HG03066 (cell line): ENCODE measurements around the gene APBA1.
"Not testable (repeated sequence)": the region's sequence is repeated elsewhere in the genome, so short reads cannot be mapped to it uniquely, and the experiment has no call there.

Experiments
- ATAC-seq: cut with Tn5 transposase; IDR thresholded peaks from one replicate; pipeline ENCODE4 v1.9.1; 2021; ENCODE audit warnings: low read depth; ENCODE audit not compliant: unreplicated experiment

Gene APBA1

GRCh38 chr9:69454321-69454720, 217.8 kb downstream of the APBA1 start:
- ATAC-seq: no peak

DNA sequence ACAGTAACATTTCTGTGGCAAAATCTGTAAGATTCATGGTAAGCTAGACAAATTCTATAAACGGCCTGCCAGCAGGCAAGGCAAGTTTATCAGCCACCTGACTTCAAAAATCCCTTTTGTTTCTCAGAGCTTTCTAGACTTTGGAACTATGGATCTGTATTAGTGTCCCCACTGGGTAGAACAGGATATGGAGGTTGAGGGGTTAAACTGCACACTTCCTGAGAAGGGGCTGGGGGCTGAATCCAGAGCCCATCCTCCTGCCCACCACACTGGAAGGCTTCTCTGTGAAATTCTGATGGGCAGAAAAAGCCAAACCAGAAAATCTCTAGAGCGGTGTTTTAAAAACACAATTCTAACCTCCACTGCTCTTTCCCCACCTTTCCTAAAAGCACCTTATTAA, 218.4 kb downstream of the APBA1 start:
- no peak for ATAC-seq

GRCh38 chr9:69452110-69452782, 219.9 kb downstream of the APBA1 start:
- ATAC-seq: no peak

GRCh38 chr9:69446496-69446895, 225.7 kb downstream of the APBA1 start:
- ATAC-seq: no peak

DNA sequence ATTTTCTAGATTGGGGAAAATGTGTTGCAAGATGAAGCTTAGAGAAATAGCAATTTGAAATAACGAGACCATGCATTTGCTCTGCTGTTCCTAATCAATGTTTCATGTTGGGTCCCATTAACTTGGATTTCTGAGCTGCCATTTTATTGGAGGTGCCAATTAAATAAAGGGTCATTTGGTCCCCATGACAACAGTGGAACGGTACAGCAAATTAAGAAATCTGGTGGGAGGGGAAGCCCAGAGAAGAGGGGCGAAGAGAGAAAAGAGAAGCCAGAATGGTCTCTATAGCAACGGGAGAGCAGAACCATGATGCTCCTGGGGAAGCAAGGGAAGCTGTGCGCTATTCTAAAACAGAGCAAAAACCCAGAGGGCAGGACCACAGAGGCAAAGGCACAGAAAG, 226.9 kb downstream of the APBA1 start:
- ATAC-seq: no peak

- ATAC-seq: no peak
These were observed 227.4 kb downstream of the APBA1 start for GRCh38 chr9:69444791-69445190.

DNA sequence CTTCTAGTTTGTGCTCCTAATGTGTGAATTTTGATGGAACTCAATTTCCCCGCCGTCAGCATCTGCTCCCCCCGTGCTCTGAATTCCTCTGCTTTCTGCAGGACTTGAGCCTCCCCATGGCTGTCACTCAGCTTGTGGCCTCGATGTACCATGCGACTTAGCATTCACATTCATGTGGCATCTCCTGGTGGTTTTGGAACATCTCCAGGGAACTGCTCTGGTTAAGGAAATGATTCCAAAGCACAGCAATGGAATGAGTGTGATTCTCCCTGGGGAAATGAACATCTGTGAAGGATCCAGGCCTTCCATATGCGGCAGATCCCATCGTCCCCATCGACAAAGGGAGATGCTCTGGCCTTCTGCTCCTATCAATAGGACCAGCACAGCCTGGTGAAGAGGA, 228.2 kb downstream of the APBA1 start:
- ATAC-seq: no peak

- no peak for ATAC-seq
These were observed 229.0 kb downstream of the APBA1 start for GRCh38 chr9:69443178-69443577.

DNA sequence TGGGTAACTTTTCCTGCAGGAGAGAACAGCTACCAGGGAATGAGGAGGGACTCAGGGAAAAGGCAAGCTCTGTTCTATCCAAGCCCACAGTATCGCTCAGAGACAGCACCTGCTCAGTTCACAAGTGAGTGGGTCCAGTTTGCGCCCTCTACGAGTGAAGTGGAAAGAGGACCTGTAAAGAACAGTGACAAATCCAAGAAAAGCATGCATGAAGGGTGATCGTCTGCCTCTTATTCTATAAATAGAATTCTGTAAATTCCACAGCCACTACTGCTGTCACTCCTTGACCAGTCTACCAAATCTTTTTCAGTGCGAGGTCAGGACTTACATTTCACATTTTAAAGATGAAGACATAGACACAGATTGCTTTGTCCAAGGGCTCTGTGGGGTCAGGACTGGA, 229.7 kb downstream of the APBA1 start:
- ATAC-seq: no peak

DNA sequence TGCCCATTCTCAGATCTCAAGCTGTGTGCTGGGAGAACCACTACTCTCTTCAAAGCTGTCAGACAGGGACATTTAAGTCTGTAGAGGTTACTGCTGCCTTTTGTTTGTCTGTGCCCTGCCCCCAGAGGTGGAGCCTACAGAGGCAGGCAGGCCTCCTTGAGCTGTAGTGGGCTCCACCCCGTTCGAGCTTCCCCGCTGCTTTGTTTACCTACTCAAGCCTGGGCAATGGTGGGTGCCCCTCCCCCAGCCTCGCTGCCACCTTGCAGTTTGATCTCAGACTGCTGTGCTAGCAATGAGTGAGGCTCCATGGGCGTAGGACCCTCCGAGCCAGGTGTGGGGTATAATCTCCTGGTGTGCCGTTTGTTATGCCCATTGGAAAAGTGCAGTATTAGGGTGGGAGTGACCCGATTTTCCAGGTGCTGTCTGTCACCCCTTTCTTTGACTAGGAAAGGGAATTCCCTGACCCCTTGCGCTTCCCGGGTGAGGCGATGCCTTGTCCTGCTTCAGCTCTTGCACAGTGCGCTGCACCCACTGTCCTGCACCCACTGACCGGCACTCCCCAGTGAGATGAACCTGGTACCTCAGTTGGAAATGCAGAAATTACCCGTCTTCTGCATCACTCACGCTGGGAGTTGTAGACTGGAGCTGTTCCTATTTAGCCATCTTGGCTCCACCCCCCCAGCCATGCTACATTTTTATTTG, 231.8 kb downstream of the APBA1 start:
- ATAC-seq: not testable (repeated sequence)

DNA sequence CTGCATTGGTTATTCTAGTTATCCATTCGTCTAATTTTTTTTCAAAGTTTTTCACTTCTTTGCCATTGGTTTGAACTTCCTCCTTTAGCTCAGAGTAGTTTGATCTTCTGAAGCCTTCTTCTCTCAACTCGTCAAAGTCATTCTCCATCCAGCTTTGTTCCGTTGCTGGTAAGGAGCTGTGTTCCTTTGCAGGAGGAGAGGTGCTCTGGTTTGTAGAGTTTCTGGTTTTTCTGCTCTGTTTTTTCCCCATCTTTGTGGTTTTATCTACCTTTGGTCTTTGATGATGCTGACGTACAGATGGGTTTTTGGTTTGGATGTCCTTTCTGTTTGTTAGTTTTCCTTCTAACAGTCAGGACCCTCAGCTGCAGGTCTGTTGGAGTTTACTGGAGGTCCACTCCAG, 232.5 kb downstream of the APBA1 start:
- not testable (repeated sequence) for ATAC-seq

DNA sequence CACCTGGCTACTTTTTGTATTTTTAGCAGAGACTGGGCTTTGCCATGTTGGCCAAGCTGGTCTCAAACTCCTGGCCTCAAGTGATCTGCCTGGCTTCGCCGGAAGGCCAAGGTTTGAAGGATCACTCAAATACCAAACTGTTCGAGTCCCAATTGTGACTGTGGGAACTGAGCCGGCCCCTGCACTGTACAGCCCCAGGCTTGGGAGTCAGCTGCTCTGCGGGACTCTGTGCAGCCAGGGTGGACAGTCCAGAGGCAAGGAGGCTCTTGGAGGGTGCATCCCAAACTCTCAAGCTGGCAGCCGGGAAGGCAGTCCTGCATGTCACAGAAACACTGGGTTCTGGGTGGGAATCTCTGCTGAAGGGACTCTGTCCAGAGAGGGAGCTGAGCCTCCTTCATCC, 238.2 kb downstream of the APBA1 start:
- no peak for ATAC-seq

DNA sequence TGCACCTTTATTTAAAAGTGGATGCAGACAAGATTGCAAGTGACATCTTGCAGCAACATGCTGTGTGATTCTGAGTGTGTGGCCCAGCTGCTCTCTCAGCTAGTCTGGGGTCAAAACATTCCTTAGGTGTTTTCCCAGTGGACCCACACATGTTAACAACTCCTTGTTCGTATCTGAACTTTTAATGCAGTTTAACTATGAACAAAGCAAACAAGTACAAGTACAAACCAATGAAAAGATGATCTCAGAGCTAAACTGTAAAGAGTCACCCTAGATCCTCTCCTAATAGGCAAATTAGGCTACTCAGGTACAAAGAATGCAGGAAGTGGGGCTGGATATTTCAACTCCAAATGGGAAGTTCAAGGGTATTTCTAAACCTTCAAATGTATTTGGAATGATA, 238.8 kb downstream of the APBA1 start:
- ATAC-seq: no peak

- no peak for ATAC-seq
These were observed 239.5 kb downstream of the APBA1 start for GRCh38 chr9:69432623-69433022.

GRCh38 chr9:69431777-69432176, 240.4 kb downstream of the APBA1 start:
- no peak for ATAC-seq

GRCh38 chr9:69431203-69431602, 241.0 kb downstream of the APBA1 start:
- no peak for ATAC-seq

DNA sequence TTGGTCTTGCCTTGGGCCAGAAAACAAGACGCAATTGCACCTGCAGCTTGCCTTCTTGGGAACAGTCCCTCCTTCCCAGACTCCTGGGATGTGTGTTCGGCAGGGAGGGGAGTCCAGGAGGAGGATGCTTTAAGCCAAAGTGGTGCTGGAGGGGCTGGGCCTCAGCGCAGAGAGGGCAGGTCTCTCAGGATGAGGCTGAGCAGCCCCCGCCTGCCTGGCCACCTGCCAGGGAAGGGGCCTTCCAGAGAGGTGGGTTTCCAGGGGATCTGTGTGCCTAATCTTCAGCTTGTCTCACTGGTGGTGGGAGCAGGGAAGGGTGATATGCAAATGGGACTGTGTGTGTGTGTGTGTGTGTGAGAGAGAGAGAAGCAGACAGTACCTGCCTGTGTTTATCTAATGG, 242.0 kb downstream of the APBA1 start:
- no peak for ATAC-seq

- ATAC-seq: no peak
These were observed 242.9 kb downstream of the APBA1 start for GRCh38 chr9:69429281-69429680.

- ATAC-seq: no peak
These were observed 244.0 kb downstream of the APBA1 start for GRCh38 chr9:69428017-69428785.

DNA sequence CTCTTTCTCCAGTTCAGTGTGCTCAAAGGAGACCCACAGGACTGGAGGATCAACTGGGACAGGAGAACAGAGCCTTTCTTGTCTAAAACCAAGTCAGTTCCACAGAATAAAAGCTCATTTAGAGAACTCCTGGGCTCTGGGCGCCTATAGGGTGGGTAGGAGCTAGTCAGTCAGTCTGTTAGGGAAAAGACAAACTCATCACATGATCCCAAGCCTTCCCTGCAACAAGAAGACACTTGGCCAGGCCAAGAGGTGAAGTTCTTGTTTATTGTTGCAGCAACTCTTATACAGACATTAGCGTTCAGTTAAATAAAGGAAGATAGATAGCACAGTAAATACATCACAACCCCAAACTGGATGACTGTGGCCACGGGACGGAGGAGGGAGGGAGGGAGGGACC, 244.9 kb downstream of the APBA1 start:
- ATAC-seq: no peak

DNA sequence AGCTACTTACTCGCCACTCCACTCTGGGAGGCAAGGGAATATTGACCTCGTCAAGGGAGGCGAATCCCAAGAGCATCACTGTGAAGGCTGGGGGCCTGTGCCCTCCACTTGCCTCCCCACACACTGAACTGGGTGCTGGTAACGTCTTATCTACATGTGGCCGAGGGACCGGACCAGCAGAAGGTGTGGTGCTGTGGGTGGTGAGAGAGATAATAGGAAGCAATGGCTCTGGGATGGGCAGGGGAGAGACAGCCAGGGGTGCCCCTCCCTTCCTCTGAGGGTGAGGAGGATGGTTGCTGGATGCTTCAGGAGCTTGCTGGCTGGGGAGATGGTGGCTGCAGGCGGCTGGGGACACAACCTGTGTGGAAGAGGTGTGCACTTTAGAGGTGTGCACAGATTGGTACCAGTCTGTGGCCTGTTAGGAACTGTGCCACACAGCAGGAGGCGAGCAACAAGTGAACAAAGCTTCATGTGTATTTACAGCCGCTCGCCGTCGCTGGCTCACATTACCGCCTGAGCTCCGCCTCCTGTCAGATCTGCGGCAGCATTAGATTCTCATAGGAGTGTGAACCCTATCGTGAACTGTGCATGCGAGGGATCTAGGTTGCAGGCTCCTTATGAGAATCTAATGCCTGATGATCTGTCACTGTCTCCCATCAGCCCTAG, 246.9 kb downstream of the APBA1 start:
- no peak for ATAC-seq
